Amniotic epithelial cell (primary cell): ENCODE data around the gene CNTROB.
"Not testable (repeated sequence)": the region's sequence is repeated elsewhere in the genome, so short reads cannot be mapped to it uniquely, and the experiment has no call there.

ENCODE experiments used
- DNase-seq: peaks from one replicate; pipeline ENCODE4 v3.0.0-alpha.2; 2010; ENCODE audit warnings: low read depth

The CNTROB gene

GRCh38 chr17:7943291-7943690 is 11.3 kb downstream of the CNTROB start:
- no peak for DNase-seq

- DNase-seq: no peak
Observed at GRCh38 chr17:7944326-7944725, 12.3 kb downstream of the CNTROB start.

GRCh38 chr17:7945651-7946050 is 13.6 kb downstream of the CNTROB start:
- DNase-seq: no peak

- no peak for DNase-seq
Observed at GRCh38 chr17:7946441-7946840, 14.4 kb downstream of the CNTROB start.

GRCh38 chr17:7947651-7948050 is 15.6 kb downstream of the CNTROB start:
- no peak for DNase-seq

GRCh38 chr17:7950578-7950977 is 18.6 kb downstream of the CNTROB start:
- DNase-seq: no peak

- DNase-seq: no peak
Observed at GRCh38 chr17:7951143-7951792, 19.3 kb downstream of the CNTROB start.

GRCh38 chr17:7953266-7953665 is 21.3 kb downstream of the CNTROB start:
- DNase-seq: not testable (repeated sequence)

GRCh38 chr17:7955414-7956227 is 23.6 kb downstream of the CNTROB start:
- DNase-seq: peak; percentile 92

GRCh38 chr17:7956228-7956965 is 24.4 kb downstream of the CNTROB start:
- DNase-seq: peak; percentile 92

- DNase-seq: peak; percentile 99
Observed at GRCh38 chr17:7959503-7960253, 27.7 kb downstream of the CNTROB start.

- peak; percentile 87 for DNase-seq
Observed at GRCh38 chr17:7961421-7961820, 29.4 kb downstream of the CNTROB start.

- no peak for DNase-seq
Observed at GRCh38 chr17:7967751-7968150, 35.7 kb downstream of the CNTROB start.

GRCh38 chr17:7969433-7969832 is 37.4 kb downstream of the CNTROB start:
- DNase-seq: peak; percentile 94

- DNase-seq: no peak
Observed at GRCh38 chr17:7971651-7972050, 39.6 kb downstream of the CNTROB start.

GRCh38 chr17:7972131-7972785 is 40.3 kb downstream of the CNTROB start:
- DNase-seq: no peak

- peak; percentile 37 for DNase-seq
Observed at GRCh38 chr17:7974638-7975131, 42.7 kb downstream of the CNTROB start.

GRCh38 chr17:7977039-7977438 is 45.0 kb downstream of the CNTROB start:
- no peak for DNase-seq

GRCh38 chr17:7977805-7978204 is 45.8 kb downstream of the CNTROB start:
- DNase-seq: no peak

GRCh38 chr17:7982173-7982572 is 50.2 kb downstream of the CNTROB start:
- peak; percentile 77 for DNase-seq

GRCh38 chr17:7982666-7983065 is 50.7 kb downstream of the CNTROB start:
- peak; percentile 66 for DNase-seq
